ENCODE measurements around the gene FLAD1.

The FLAD1 gene

GRCh38 chr1:154962795-154963330, 20.3 kb upstream of the FLAD1 start:
- no peak for DNase-seq (ENCODE audit: low read depth, low spot score)
- Histone ChIP-seq H3K27ac (peak overlapping the region; percentile 95), H3K4me3 (peak overlapping the region; percentile 93), H3K9ac (ENCODE audit: insufficient read length) (peak overlapping the region; percentile 97), H3K9me3 (ENCODE audit: low read depth, low read length) (no peaks in the 10 kb centered on the region), H3K36me3 (ENCODE audit: insufficient read depth, low read length) (peaks cover 62% of the 10 kb centered on the region)
- TF ChIP-seq EZH2 (IDR thresholded peaks at IDR 0.05), result no peak
- TF ChIP-seq FOXP2 (optimal IDR thresholded peaks at IDR 0.05; ENCODE audit: control extremely low read depth, extremely low read length, insufficient read depth), result no peak
- TF ChIP-seq POLR2AphosphoS5 (IDR thresholded peaks at IDR 0.05; ENCODE audit: borderline replicate concordance, low read depth, low read length), result no peak

GRCh38 chr1:154963643-154964042, 19.5 kb upstream of the FLAD1 start:
- Histone ChIP-seq H3K36me3 (ENCODE audit: insufficient read depth, low read length) (peaks cover 64% of the 10 kb centered on the region), H3K27ac (0 out of 2 replicates have a peak overlapping the region, but pooled peaks have one; percentile 19), H3K9me3 (ENCODE audit: low read depth, low read length) (no peaks in the 10 kb centered on the region), H3K4me3 (no peak overlapping the region), H3K9ac (ENCODE audit: insufficient read length) (no peak overlapping the region)
- no peak for DNase-seq (ENCODE audit: low read depth, low spot score)
- peak; percentile 5; the same call in 1 of the 2 replicates for TF ChIP-seq POLR2AphosphoS5 (IDR thresholded peaks at IDR 0.05; ENCODE audit: borderline replicate concordance, low read depth, low read length)
- TF ChIP-seq EZH2 (IDR thresholded peaks at IDR 0.05), result no peak

GRCh38 chr1:154964359-154964758, 18.8 kb upstream of the FLAD1 start:
- Histone ChIP-seq H3K9ac (ENCODE audit: insufficient read length) (no peak overlapping the region), H3K36me3 (ENCODE audit: insufficient read depth, low read length) (peaks cover 57% of the 10 kb centered on the region), H3K4me3 (no peak overlapping the region), H3K27ac (0 out of 2 replicates have a peak overlapping the region, but pooled peaks have one; percentile 19), H3K9me3 (ENCODE audit: low read depth, low read length) (no peaks in the 10 kb centered on the region)
- DNase-seq (ENCODE audit: low read depth, low spot score), result no peak
- no peak for TF ChIP-seq POLR2AphosphoS5 (IDR thresholded peaks at IDR 0.05; ENCODE audit: borderline replicate concordance, low read depth, low read length)
- TF ChIP-seq EZH2 (IDR thresholded peaks at IDR 0.05), result no peak
- no peak for TF ChIP-seq FOXP2 (optimal IDR thresholded peaks at IDR 0.05; ENCODE audit: control extremely low read depth, extremely low read length, insufficient read depth)

GRCh38 chr1:154966111-154966510, 17.0 kb upstream of the FLAD1 start:
- no peak overlapping the region for H3K27ac ChIP-seq
- H3K4me3 ChIP-seq, result no peak overlapping the region
- DNase-seq (ENCODE audit: low read depth, low spot score), result no peak
- H3K9ac ChIP-seq (ENCODE audit: insufficient read length), result no peak overlapping the region
- peaks cover 54% of the 10 kb centered on the region for H3K36me3 ChIP-seq (ENCODE audit: insufficient read depth, low read length)
- H3K9me3 ChIP-seq (ENCODE audit: low read depth, low read length), result no peaks in the 10 kb centered on the region
- TF ChIP-seq FOXP2 (optimal IDR thresholded peaks at IDR 0.05; ENCODE audit: control extremely low read depth, extremely low read length, insufficient read depth) (no peak), EZH2 (IDR thresholded peaks at IDR 0.05) (no peak), POLR2AphosphoS5 (IDR thresholded peaks at IDR 0.05; ENCODE audit: borderline replicate concordance, low read depth, low read length) (no peak)

GRCh38 chr1:154967331-154967950, 15.7 kb upstream of the FLAD1 start:
- H3K36me3 ChIP-seq (ENCODE audit: insufficient read depth, low read length), result peaks cover 54% of the 10 kb centered on the region
- no peak overlapping the region for H3K9ac ChIP-seq (ENCODE audit: insufficient read length)
- TF ChIP-seq EZH2 (IDR thresholded peaks at IDR 0.05), result no peak
- no peak for TF ChIP-seq POLR2AphosphoS5 (IDR thresholded peaks at IDR 0.05; ENCODE audit: borderline replicate concordance, low read depth, low read length)
- TF ChIP-seq FOXP2 (optimal IDR thresholded peaks at IDR 0.05; ENCODE audit: control extremely low read depth, extremely low read length, insufficient read depth), result no peak
- H3K4me3 ChIP-seq, result no peak overlapping the region
- no peak for DNase-seq (ENCODE audit: low read depth, low spot score)
- peak overlapping the region; percentile 22; the same call in 1 of the 2 replicates for H3K27ac ChIP-seq
- no peaks in the 10 kb centered on the region for H3K9me3 ChIP-seq (ENCODE audit: low read depth, low read length)

GRCh38 chr1:154968731-154969130, 14.4 kb upstream of the FLAD1 start:
- Histone ChIP-seq H3K9ac (ENCODE audit: insufficient read length) (peak overlapping the region; percentile 74), H3K9me3 (ENCODE audit: low read depth, low read length) (no peaks in the 10 kb centered on the region), H3K36me3 (ENCODE audit: insufficient read depth, low read length) (peaks cover 44% of the 10 kb centered on the region), H3K27ac (no peak overlapping the region), H3K4me3 (peak overlapping the region; percentile 82)
- DNase-seq (ENCODE audit: low read depth, low spot score), result no peak
- TF ChIP-seq POLR2AphosphoS5 (IDR thresholded peaks at IDR 0.05; ENCODE audit: borderline replicate concordance, low read depth, low read length) (no peak), EZH2 (IDR thresholded peaks at IDR 0.05) (no peak), FOXP2 (optimal IDR thresholded peaks at IDR 0.05; ENCODE audit: control extremely low read depth, extremely low read length, insufficient read depth) (no peak)

- H3K36me3 ChIP-seq (ENCODE audit: insufficient read depth, low read length), result peaks cover 39% of the 10 kb centered on the region
- H3K9ac ChIP-seq (ENCODE audit: insufficient read length), result peak overlapping the region; percentile 74
- no peaks in the 10 kb centered on the region for H3K9me3 ChIP-seq (ENCODE audit: low read depth, low read length)
- DNase-seq (ENCODE audit: low read depth, low spot score), result no peak
- H3K4me3 ChIP-seq, result peak overlapping the region; percentile 82
- H3K27ac ChIP-seq, result peak overlapping the region; percentile 22; the same call in 1 of the 2 replicates
- TF ChIP-seq EZH2 (IDR thresholded peaks at IDR 0.05) (no peak), FOXP2 (optimal IDR thresholded peaks at IDR 0.05; ENCODE audit: control extremely low read depth, extremely low read length, insufficient read depth) (no peak), POLR2AphosphoS5 (IDR thresholded peaks at IDR 0.05; ENCODE audit: borderline replicate concordance, low read depth, low read length) (no peak)
Observed at GRCh38 chr1:154969246-154969645, 13.9 kb upstream of the FLAD1 start.

- Histone ChIP-seq H3K27ac (no peak overlapping the region), H3K4me3 (peak overlapping the region; percentile 82), H3K9ac (ENCODE audit: insufficient read length) (peak overlapping the region; percentile 74), H3K36me3 (ENCODE audit: insufficient read depth, low read length) (peaks cover 33% of the 10 kb centered on the region), H3K9me3 (ENCODE audit: low read depth, low read length) (no peaks in the 10 kb centered on the region)
- DNase-seq (ENCODE audit: low read depth, low spot score), result no peak
- no peak for TF ChIP-seq EZH2 (IDR thresholded peaks at IDR 0.05)
- no peak for TF ChIP-seq POLR2AphosphoS5 (IDR thresholded peaks at IDR 0.05; ENCODE audit: borderline replicate concordance, low read depth, low read length)
- TF ChIP-seq FOXP2 (optimal IDR thresholded peaks at IDR 0.05; ENCODE audit: control extremely low read depth, extremely low read length, insufficient read depth), result no peak
Observed at GRCh38 chr1:154969860-154970452, 13.2 kb upstream of the FLAD1 start.

Data from SK-N-MC (cell line).